Esophagus muscularis mucosa (tissue), 4 donors: ENCODE data around the gene ZFAND6.

Experiments used
- CTCF ChIP-seq, 3 experiments: fragments of 200-600 bp in 2 of 3; fragments of 450-650 bp in 1 of 3; sonication (generic) in 2 of 3; IDR thresholded peaks; one replicate each; pipeline ENCODE4 v1.5.1; 2017 to 2019; ENCODE audit warnings: antibody characterized with exemption in 3 of 3, mild to moderate bottlenecking in 2 of 3, moderate library complexity in 1 of 3
- EP300 ChIP-seq: sonication (generic); formaldehyde crosslinking; IDR thresholded peaks from one replicate; pipeline ENCODE4 v1.6.1; 2017; ENCODE audit warnings: antibody characterized with exemption
- POLR2A ChIP-seq: fragments of 450-650 bp; IDR thresholded peaks from one replicate; pipeline ENCODE4 v1.6.1; 2017; ENCODE audit warnings: antibody characterized with exemption, moderate library complexity, mild to moderate bottlenecking, low read depth

- TF ChIP-seq EP300 (no peak), CTCF (IDR thresholded peaks at IDR 0.05) (no peak), POLR2A (no peak)
These were observed 96.8 kb downstream of the ZFAND6 start for GRCh38 chr15:80156176-80156720.
